CD4-positive, alpha-beta T cell (primary cell): ENCODE measurements around the gene DNMT3L. TPM values are rescaled to one million over a fixed set of nuclear protein-coding genes. Genes with fewer than 3 reads are reported as not detected.

ENCODE experiments used
- ATAC-seq: fragments of 200-7000 bp; cut with Tn5 transposase; one replicate; pipeline ENCODE4 v1.10.0; 2022; ENCODE audit warnings: mild to moderate bottlenecking; ENCODE audit not compliant: poor library complexity
- CTCF ChIA-PET: fragments of 350-600 bp; sonication (Branson Sonifier 250); formaldehyde crosslinking; loops from one replicate; lab custom pipeline; 2021; ENCODE audit warnings: antibody characterized with exemption, inconsistent platforms; lab: Charles Lee
- POLR2A ChIA-PET: fragments of 350-600 bp; sonication (Branson Sonifier 250); formaldehyde crosslinking; loops from one replicate; lab custom pipeline; 2021; ENCODE audit warnings: antibody characterized with exemption, inconsistent platforms; lab: Charles Lee
- DNase-seq, 14 experiments: peaks; one replicate each; pipeline ENCODE4 v3.0.0-alpha.2; 2013 to 2020; ENCODE audit warnings: mixed read lengths in 2 of 14
- H3K27ac ChIP-seq, 2 donors: one replicate each; pipeline versions ENCODE4 v1.5.1 to v1.7.0; 2013; ENCODE audit warnings: low read length in 2 of 2, low read depth in 1 of 2, mild to moderate bottlenecking in 1 of 2
- H3K27me3 ChIP-seq, 2 experiments: 1 replicate in 1 of 2; 2 replicates in 1 of 2; pipeline versions ENCODE4 v1.6.1 to v1.7.0; 2013; ENCODE audit warnings: low read length in 2 of 2, control low read depth in 1 of 2, mild to moderate bottlenecking in 1 of 2, moderate library complexity in 1 of 2; ENCODE audit not compliant: insufficient read depth in 2 of 2, control insufficient read depth in 1 of 2
- H3K36me3 ChIP-seq: one replicate; pipeline ENCODE4 v1.6.1; 2013; ENCODE audit warnings: low read length, control low read depth; ENCODE audit not compliant: insufficient read depth
- H3K4me1 ChIP-seq: one replicate; pipeline ENCODE4 v1.6.1; 2013; ENCODE audit warnings: low read length, control low read depth; ENCODE audit not compliant: insufficient read depth
- H3K4me3 ChIP-seq: one replicate; pipeline ENCODE4 v1.5.1; 2013; ENCODE audit warnings: mild to moderate bottlenecking, low read length, moderate library complexity
- H3K9me3 ChIP-seq, 2 experiments: 1 replicate in 1 of 2; 2 replicates in 1 of 2; pipeline versions ENCODE4 v1.6.1 to v1.7.0; 2013; ENCODE audit warnings: low read length in 2 of 2, mild to moderate bottlenecking in 2 of 2, control low read depth in 1 of 2, moderate library complexity in 1 of 2; ENCODE audit not compliant: control insufficient read depth in 1 of 2, insufficient read depth in 1 of 2
- H3K27ac Mint-ChIP-seq: one replicate; pipeline ENCODE4 v1.8.0; 2020; ENCODE audit warnings: mixed read lengths
- H3K27me3 Mint-ChIP-seq: one replicate; pipeline ENCODE4 v1.8.0; 2021; ENCODE audit warnings: mixed read lengths
- H3K36me3 Mint-ChIP-seq: one replicate; pipeline ENCODE4 v1.8.0; 2021; ENCODE audit warnings: low read depth, mixed read lengths
- H3K4me1 Mint-ChIP-seq: one replicate; pipeline ENCODE4 v1.8.0; 2021; ENCODE audit warnings: low read depth, mixed read lengths
- H3K4me3 Mint-ChIP-seq: one replicate; pipeline ENCODE4 v1.8.0; 2020; ENCODE audit warnings: mild to moderate bottlenecking, mixed read lengths
- H3K9me3 Mint-ChIP-seq: one replicate; pipeline ENCODE4 v1.8.0; 2020; ENCODE audit warnings: mixed read lengths
- intact Hi-C, 2 experiments: fragments of 100-400 bp; cut with DNase I in 1 of 2; cut with micrococcal nuclease in 1 of 2; formaldehyde crosslinking; loops; one replicate each; pipeline versions ENCODE4 v1.15.1 to v1.9.0; 2023 to 2025; cut with DNase I, micrococcal nuclease
- total RNA-seq, 174 experiments: library from RNA in 2 of 174; stranded (reverse) in 2 of 174; gene quantifications; one replicate each; pipeline ENCODE4 v1.2.3 and lab custom pipeline; 2021 to 2026
- TF ChIP-seq, protein P1 (sequence below): fragments of 200-600 bp; IDR thresholded peaks from one replicate; pipeline ENCODE4 v1.8.0; 2022; ENCODE audit warnings: antibody characterized with exemption, mild to moderate bottlenecking

The DNMT3L gene
- total RNA-seq, 2 experiments from 2014 or later = not detected

DNA sequence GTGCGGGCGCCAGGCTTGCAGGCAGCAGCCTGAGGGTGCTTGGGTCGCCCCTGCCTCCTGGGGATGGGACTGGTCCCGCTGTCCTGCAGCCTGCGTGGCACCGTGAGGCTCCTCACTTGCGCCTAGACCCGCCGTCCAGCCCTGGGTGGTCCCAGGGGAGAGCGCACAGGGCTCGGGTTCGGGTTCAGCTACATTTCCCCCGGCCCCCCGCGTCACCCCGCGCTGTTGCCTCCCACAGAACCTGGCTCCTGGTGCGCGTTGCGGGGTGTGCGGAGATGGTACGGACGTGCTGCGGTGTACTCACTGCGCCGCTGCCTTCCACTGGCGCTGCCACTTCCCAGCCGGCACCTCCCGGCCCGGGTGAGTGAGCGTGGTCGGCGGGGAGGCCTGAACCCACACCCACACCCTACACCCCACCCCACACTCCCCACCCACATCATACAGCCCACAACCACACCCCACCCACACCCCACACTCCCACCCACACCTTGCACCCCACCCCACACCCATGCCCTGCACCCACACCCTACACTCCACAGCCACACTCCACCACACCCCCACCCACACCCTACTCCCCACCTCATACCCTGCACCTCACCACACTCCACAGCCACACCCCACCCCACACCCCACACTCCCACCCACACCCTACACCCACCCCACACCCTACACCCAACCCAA is 32.0 kb upstream of the DNMT3L start:
- Histone ChIP-seq H3K4me3 (peak overlapping the region; percentile 19), H3K9me3 (peaks cover 0 to 7% of the 10 kb centered on the region in 2 experiments), H3K27ac (no peak overlapping the region), H3K4me1 (peaks cover 68% of the 10 kb centered on the region), H3K27me3 (no peaks in the 10 kb centered on the region), H3K36me3 (no peaks in the 10 kb centered on the region)
- ChIA-PET POLR2A (interaction anchor here (1.4 kb wide), 1 partner anchor 45 kb away, joined by 3 read pairs; the partner anchor contains the start of gene CFAP410), CTCF (no interaction called here)
- peak; percentile 52 for ATAC-seq
- H3K27ac Mint-ChIP-seq = no peak overlapping the region
- H3K4me3 Mint-ChIP-seq = no peak overlapping the region
- H3K9me3 Mint-ChIP-seq = no peaks in the 10 kb centered on the region
- H3K27me3 Mint-ChIP-seq = no peaks in the 10 kb centered on the region
- H3K4me1 Mint-ChIP-seq = peaks cover 25% of the 10 kb centered on the region
- no peaks in the 10 kb centered on the region for H3K36me3 Mint-ChIP-seq
- TF ChIP-seq, protein P1, sequence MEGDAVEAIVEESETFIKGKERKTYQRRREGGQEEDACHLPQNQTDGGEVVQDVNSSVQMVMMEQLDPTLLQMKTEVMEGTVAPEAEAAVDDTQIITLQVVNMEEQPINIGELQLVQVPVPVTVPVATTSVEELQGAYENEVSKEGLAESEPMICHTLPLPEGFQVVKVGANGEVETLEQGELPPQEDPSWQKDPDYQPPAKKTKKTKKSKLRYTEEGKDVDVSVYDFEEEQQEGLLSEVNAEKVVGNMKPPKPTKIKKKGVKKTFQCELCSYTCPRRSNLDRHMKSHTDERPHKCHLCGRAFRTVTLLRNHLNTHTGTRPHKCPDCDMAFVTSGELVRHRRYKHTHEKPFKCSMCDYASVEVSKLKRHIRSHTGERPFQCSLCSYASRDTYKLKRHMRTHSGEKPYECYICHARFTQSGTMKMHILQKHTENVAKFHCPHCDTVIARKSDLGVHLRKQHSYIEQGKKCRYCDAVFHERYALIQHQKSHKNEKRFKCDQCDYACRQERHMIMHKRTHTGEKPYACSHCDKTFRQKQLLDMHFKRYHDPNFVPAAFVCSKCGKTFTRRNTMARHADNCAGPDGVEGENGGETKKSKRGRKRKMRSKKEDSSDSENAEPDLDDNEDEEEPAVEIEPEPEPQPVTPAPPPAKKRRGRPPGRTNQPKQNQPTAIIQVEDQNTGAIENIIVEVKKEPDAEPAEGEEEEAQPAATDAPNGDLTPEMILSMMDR = no peak
- DNase-seq = peak in 9 of 14 experiments; percentile 13 to 70 (median 43)
- intact Hi-C loops = no loop called here

DNA sequence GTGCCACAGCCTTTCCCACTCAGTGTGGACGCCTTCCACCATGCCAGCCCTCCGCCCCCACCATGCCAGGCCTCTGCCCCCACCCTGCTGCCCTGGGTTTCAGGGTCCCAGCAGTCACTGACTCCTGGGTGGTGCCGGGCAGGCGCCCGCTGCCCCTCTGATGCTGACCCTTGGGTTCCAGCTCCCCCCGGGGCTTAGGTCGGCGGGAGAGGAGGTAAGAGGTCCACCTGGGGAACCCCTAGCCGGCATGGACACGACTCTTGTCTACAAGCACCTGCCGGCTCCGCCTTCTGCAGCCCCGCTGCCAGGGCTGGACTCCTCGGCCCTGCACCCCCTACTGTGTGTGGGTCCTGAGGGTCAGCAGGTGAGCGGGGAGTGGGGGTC is 31.1 kb upstream of the DNMT3L start:
- H3K36me3 ChIP-seq = no peaks in the 10 kb centered on the region
- Mint-ChIP-seq H3K9me3 (no peaks in the 10 kb centered on the region), H3K27me3 (peaks cover 1% of the 10 kb centered on the region), H3K36me3 (no peaks in the 10 kb centered on the region), H3K4me3 (no peak overlapping the region), H3K4me1 (peaks cover 16% of the 10 kb centered on the region), H3K27ac (no peak overlapping the region)
- TF ChIP-seq, protein P1 = no peak
- POLR2A ChIA-PET = no interaction called here
- peak overlapping the region; percentile 14 for H3K4me3 ChIP-seq
- intact Hi-C loops = no loop called here
- H3K4me1 ChIP-seq = peaks cover 62% of the 10 kb centered on the region
- peaks cover 0 to 7% of the 10 kb centered on the region in 2 experiments for H3K9me3 ChIP-seq
- CTCF ChIA-PET = no interaction called here
- DNase-seq (no peak), ATAC-seq (no peak)
- H3K27ac ChIP-seq = no peak overlapping the region
- H3K27me3 ChIP-seq = no peaks in the 10 kb centered on the region

DNA sequence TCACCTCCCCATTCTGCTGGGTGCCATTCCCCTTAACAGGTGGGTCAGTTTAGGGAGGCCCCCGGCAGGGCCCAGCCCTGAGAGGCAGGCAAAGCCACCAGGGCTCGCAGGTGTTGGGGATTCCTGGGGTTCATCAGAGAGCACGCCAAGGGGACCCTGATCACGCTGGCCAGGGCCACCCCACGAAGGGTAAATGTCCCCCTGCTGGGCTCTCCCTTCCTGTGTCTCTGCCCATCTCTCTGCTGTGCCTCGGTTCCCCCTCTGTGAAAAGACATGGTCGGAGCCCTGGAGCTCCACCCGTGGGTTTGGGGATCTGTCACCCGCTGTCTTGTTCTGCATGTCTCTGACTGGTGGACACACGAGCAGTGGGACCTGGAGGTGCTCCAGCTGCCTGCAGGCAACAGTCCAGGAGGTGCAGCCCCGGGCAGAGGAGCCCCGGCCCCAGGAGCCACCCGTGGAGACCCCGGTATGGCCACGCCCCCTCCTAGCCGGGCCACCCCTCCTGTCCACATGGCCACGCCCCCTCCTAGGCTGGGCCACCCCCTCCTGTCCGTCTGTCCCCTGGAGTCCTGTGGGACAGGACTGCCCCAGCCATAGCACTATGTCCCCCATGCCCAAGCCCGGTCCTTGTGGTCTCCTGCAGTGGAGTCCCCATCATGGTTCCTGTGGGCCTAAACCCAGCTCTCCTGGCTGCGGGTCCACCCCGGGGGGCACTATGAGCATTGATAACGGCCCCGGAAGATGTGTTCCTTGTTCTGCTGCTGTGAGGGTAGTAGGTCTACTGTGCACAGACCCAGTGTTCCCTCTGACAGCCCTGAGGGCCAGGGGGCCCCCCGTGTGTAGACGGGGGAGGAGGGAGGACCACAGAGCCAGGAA is 30.5 kb upstream of the DNMT3L start:
- Mint-ChIP-seq H3K27ac (peak overlapping the region; percentile 39), H3K4me3 (peak overlapping the region; percentile 38), H3K4me1 (peaks cover 10% of the 10 kb centered on the region), H3K36me3 (no peaks in the 10 kb centered on the region), H3K27me3 (peaks cover 4% of the 10 kb centered on the region), H3K9me3 (no peaks in the 10 kb centered on the region)
- DNase-seq (no peak), ATAC-seq (no peak)
- Histone ChIP-seq H3K4me3 (peak overlapping the region; percentile 14), H3K27ac (no peak overlapping the region), H3K27me3 (no peaks in the 10 kb centered on the region), H3K36me3 (no peaks in the 10 kb centered on the region), H3K9me3 (peaks cover 0 to 7% of the 10 kb centered on the region in 2 experiments), H3K4me1 (peaks cover 56% of the 10 kb centered on the region)
- TF ChIP-seq, protein P1 = no peak
- ChIA-PET CTCF (no interaction called here), POLR2A (no interaction called here)
- intact Hi-C loops = no loop called here
